ENCODE data around the gene DBN1. TPM values are rescaled to one million over a fixed set of nuclear protein-coding genes. Genes with fewer than 3 reads are reported as not detected.

Gene DBN1
- total RNA-seq, 1 donor from 2014 or later = 274 TPM

DNA sequence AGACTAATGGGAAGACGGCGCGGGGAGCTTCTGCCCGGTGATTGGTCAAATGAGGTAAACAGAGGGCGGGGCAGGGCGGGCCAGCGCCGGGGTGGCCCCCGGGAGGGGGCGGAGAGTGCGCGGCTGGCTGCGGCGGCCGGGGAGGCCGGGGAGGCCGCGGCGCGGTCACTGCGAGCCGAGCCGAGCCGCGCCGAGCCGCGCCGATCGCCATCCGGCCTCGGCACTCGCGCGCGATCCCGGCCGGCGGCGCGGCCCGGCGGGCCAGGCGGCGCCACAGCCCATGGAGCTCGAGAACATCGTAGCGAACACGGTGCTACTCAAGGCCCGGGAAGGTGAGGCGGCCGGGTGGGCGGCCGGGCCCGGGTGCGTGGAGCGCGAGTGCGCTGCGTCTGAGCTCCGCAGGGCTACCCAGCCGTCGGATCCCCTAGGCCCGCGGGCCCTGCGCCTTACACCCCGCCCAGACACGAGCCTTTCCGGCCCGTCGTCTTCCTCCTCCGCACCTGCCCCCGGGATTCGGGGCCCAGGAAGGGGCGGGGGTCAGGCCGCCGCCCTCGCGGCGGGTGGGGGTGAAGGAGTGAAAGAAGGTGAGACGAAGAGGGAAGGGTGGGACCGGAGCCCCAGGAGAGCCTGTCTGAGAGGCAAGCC is 46.7 kb downstream of the DBN1 start, which contains the start of gene GRK6:
Gene GRK6 (plus strand): TSS at position 111 of the 645 bp plus-strand sequence. CDS start 170 bp downstream, at position 281.
- no peaks in the 10 kb centered on the region for H3K9me3 Mint-ChIP-seq (ENCODE audit: low read depth)

DNA sequence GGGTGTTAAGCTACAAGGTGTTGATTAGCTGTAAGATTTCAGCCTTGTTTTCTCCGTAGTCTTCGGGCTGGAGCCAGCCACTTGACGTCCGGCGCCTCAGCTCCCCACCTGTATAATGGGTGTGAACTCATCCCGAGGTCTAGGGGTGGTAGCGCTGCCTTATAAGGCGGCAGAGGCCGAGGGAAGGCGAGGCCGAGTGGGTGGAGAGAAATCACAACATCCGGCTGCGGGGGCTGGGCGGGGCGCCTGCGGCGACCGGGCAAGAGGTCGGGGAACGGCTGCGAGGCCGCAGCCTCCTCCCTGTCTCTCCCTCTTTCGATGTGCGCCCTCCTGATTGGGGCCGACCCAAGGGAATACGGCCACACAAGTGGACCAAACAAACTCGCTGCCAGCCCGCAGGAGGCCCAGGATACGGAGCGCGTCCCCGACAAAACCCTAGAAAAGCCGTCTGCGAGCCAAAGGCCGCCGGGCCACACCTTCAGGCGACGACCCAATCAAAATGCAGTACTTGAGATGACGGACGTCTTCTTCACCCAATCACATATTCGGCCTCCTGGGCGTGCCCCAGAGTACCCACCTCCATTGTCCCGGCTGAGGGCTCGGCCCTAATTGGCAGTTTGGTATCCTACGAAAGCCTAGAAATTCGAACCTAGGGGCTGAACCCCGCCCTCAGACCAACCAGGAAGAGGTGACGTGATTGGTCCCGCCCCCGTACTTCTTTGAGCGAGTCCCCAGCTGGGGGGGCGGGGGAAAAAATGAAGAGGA is 47.5 kb downstream of the DBN1 start:
- Mint-ChIP-seq H3K27me3 (ENCODE audit: low read depth) (no peaks in the 10 kb centered on the region), H3K27ac (ENCODE audit: unreplicated experiment) (peak overlapping the region; percentile 96), H3K4me1 (ENCODE audit: low read depth) (peaks cover 21% of the 10 kb centered on the region), H3K4me3 (ENCODE audit: unreplicated experiment) (peak overlapping the region; percentile 86), H3K9me3 (ENCODE audit: low read depth) (no peaks in the 10 kb centered on the region), H3K36me3 (ENCODE audit: low read depth) (peaks cover 3% of the 10 kb centered on the region)
- peak; percentile 99 for DNase-seq (ENCODE audit: low spot score)
- TF ChIP-seq, protein P1, sequence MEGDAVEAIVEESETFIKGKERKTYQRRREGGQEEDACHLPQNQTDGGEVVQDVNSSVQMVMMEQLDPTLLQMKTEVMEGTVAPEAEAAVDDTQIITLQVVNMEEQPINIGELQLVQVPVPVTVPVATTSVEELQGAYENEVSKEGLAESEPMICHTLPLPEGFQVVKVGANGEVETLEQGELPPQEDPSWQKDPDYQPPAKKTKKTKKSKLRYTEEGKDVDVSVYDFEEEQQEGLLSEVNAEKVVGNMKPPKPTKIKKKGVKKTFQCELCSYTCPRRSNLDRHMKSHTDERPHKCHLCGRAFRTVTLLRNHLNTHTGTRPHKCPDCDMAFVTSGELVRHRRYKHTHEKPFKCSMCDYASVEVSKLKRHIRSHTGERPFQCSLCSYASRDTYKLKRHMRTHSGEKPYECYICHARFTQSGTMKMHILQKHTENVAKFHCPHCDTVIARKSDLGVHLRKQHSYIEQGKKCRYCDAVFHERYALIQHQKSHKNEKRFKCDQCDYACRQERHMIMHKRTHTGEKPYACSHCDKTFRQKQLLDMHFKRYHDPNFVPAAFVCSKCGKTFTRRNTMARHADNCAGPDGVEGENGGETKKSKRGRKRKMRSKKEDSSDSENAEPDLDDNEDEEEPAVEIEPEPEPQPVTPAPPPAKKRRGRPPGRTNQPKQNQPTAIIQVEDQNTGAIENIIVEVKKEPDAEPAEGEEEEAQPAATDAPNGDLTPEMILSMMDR (IDR thresholded peaks at IDR 0.05) = no peak

More for the DNA sequence above, 46.7 kb downstream of the DBN1 start, which contains the start of gene GRK6:
- DNase-seq (ENCODE audit: low spot score) = peak; percentile 70
- Mint-ChIP-seq H3K4me3 (ENCODE audit: unreplicated experiment) (peak within 1 kb of the TSS; percentile 86), H3K27me3 (ENCODE audit: low read depth) (no peaks in the 10 kb centered on the region), H3K27ac (ENCODE audit: unreplicated experiment) (peak within 1 kb of the TSS; percentile 96), H3K4me1 (ENCODE audit: low read depth) (peaks cover 21% of the 10 kb centered on the region), H3K36me3 (ENCODE audit: low read depth) (peaks cover 3% of the 10 kb centered on the region)
- TF ChIP-seq, protein P1 (IDR thresholded peaks at IDR 0.05) = no peak

DNA sequence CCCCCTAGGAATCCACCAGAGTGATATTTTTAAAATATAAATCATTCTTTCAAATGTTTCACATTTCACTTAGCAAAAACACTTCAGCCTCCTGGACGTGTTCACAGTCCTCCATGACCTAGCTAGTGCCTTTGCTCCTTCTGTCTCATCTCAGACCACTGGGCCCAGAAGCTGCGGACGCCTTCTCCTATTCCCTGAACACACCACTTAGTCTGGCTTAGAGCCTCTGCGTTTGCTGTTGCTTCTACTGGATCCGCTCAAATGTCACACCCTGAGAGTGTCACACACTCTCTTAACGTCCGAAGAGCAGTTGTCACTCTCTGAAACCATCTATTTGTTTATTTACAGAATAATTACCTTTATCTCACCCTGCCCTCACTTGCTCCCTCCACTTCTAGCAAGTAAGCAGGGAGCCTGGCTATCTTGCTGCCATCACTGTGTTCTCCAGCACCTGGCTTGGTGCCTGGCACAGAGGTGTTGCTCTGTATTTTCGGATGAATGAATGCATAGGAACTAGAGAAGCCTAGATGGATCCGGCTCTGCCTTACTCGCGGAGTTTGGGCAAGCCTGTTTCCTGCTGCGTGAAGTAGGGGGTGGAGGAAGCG is 48.1 kb downstream of the DBN1 start:
- Mint-ChIP-seq H3K9me3 (ENCODE audit: low read depth) (no peaks in the 10 kb centered on the region), H3K4me1 (ENCODE audit: low read depth) (peaks cover 21% of the 10 kb centered on the region), H3K27ac (ENCODE audit: unreplicated experiment) (peak overlapping the region; percentile 96), H3K4me3 (ENCODE audit: unreplicated experiment) (peak overlapping the region; percentile 86), H3K27me3 (ENCODE audit: low read depth) (no peaks in the 10 kb centered on the region), H3K36me3 (ENCODE audit: low read depth) (no peaks in the 10 kb centered on the region)
- peak; percentile 38 for DNase-seq (ENCODE audit: low spot score)
- TF ChIP-seq, protein P1 (IDR thresholded peaks at IDR 0.05) = no peak

DNA sequence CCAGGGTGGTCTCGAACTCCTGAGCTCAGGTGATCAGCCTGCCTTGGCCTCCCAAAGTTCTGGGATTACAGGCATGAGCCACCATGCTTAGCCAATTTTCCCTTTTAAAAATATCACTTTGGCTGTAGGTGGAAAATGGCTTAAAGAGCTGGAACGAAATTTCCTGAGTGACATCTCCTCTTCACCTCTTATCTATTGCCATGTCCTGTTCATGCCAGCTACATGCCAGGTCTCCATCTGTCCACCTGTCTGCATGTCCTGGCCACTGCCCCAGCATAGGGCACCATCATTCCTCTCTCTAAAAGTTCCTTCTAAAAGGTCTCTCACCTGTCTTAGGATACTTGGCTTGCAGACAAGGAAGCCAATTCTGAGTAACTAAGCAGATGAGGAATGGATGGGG is 49.8 kb downstream of the DBN1 start:
- Mint-ChIP-seq H3K4me3 (ENCODE audit: unreplicated experiment) (no peak overlapping the region), H3K9me3 (ENCODE audit: low read depth) (no peaks in the 10 kb centered on the region), H3K4me1 (ENCODE audit: low read depth) (peaks cover 19% of the 10 kb centered on the region), H3K27ac (ENCODE audit: unreplicated experiment) (no peak overlapping the region), H3K36me3 (ENCODE audit: low read depth) (no peaks in the 10 kb centered on the region), H3K27me3 (ENCODE audit: low read depth) (no peaks in the 10 kb centered on the region)
- TF ChIP-seq, protein P1 (IDR thresholded peaks at IDR 0.05) = no peak
- no peak for DNase-seq (ENCODE audit: low spot score)

All from chondrocyte (in vitro differentiated cells).